MM.1S (cell line): Measurements from ENCODE around the gene GPX4.

Source experiments
- DNase-seq: peaks from one replicate; pipeline ENCODE4 v3.0.0-alpha.2; 2015
- H2AFZ ChIP-seq: fragments of 300-600 bp; sonication (generic); 2 replicates; pipeline ENCODE4 v1.6.0; 2016; ENCODE audit warnings: antibody characterized with exemption, low read length
- H3F3A ChIP-seq: fragments of 300-600 bp; sonication (generic); 2 replicates; pipeline ENCODE4 v1.6.1; 2016; ENCODE audit warnings: mild to moderate bottlenecking, antibody characterized with exemption, low read length, moderate library complexity, mixed read lengths; ENCODE audit not compliant: insufficient read depth
- H3K27ac ChIP-seq: fragments of 300-600 bp; sonication (generic); 2 replicates; pipeline ENCODE4 v1.5.1; 2016; ENCODE audit warnings: mild to moderate bottlenecking, low read length
- H3K27me3 ChIP-seq: fragments of 300-600 bp; sonication (generic); replicated peaks from 2 replicates; pipeline ENCODE4 v1.6.0; 2016; ENCODE audit warnings: low read length; ENCODE audit not compliant: insufficient read depth
- H3K36me3 ChIP-seq: fragments of 300-600 bp; sonication (generic); replicated peaks from 2 replicates; pipeline ENCODE4 v1.6.1; 2016; ENCODE audit warnings: mild to moderate bottlenecking, low read length, mixed read lengths; ENCODE audit not compliant: insufficient read depth
- H3K4me1 ChIP-seq: fragments of 300-600 bp; sonication (generic); 2 replicates; pipeline ENCODE4 v1.6.1; 2016; ENCODE audit warnings: low read length, mixed read lengths
- H3K4me2 ChIP-seq: fragments of 300-600 bp; sonication (generic); 2 replicates; pipeline ENCODE4 v1.6.0; 2016; ENCODE audit warnings: low read depth, low read length
- H3K4me3 ChIP-seq: fragments of 300-600 bp; sonication (generic); 2 replicates; pipeline ENCODE4 v1.5.1; 2016; ENCODE audit warnings: low read length, mixed read lengths
- H3K79me2 ChIP-seq: fragments of 300-600 bp; sonication (generic); 2 replicates; pipeline ENCODE4 v1.6.1; 2016; ENCODE audit warnings: mixed run types, low read length, mixed read lengths
- H3K9ac ChIP-seq: fragments of 300-600 bp; sonication (generic); 2 replicates; pipeline ENCODE4 v1.6.1; 2016; ENCODE audit warnings: low read length, mixed read lengths
- H3K9me2 ChIP-seq: fragments of 300-600 bp; sonication (generic); replicated peaks from 2 replicates; pipeline ENCODE4 v1.6.1; 2016; ENCODE audit warnings: mild to moderate bottlenecking, low read length, mixed read lengths; ENCODE audit not compliant: insufficient read depth
- H3K9me3 ChIP-seq: fragments of 300-600 bp; sonication (generic); replicated peaks from 2 replicates; pipeline ENCODE4 v1.6.1; 2016; ENCODE audit warnings: mild to moderate bottlenecking, low read length, mixed read lengths; ENCODE audit not compliant: insufficient read depth
- H4K20me1 ChIP-seq: fragments of 300-600 bp; sonication (generic); 2 replicates; pipeline ENCODE4 v1.6.1; 2016; ENCODE audit warnings: mild to moderate bottlenecking, low read length, moderate library complexity, mixed read lengths; ENCODE audit not compliant: insufficient read depth
- CTCF ChIP-seq: fragments of 300-600 bp; sonication (generic); IDR thresholded peaks from 2 replicates; pipeline ENCODE4 v1.5.1; 2016; ENCODE audit warnings: antibody characterized with exemption, low read length, mixed read lengths
- EZH2 ChIP-seq: fragments of 300-600 bp; sonication (generic); optimal IDR thresholded peaks from 2 replicates; pipeline ENCODE3; 2017; ENCODE audit warnings: low read depth, mild to moderate bottlenecking, antibody characterized with exemption, low read length, mixed read lengths
- EZH2phosphoT487 ChIP-seq: fragments of 300-600 bp; sonication (generic); IDR thresholded peaks from 2 replicates; pipeline ENCODE4 v1.6.1; 2018; ENCODE audit warnings: antibody characterized with exemption, low read length

Gene GPX4

GRCh38 chr19:1082928-1083816, 20.6 kb upstream of the GPX4 start:
- no peaks in the 10 kb centered on the region for H3K9me2 ChIP-seq
- H3K9me3 ChIP-seq, result no peaks in the 10 kb centered on the region
- no peak overlapping the region for H3K27ac ChIP-seq
- no peaks in the 10 kb centered on the region for H3K27me3 ChIP-seq
- H3K4me3 ChIP-seq, result no peak overlapping the region
- peaks cover 60% of the 10 kb centered on the region for H3K79me2 ChIP-seq
- no peak overlapping the region for H2AFZ ChIP-seq
- peaks cover 34% of the 10 kb centered on the region for H3K36me3 ChIP-seq
- H4K20me1 ChIP-seq, result 0 out of 2 replicates have a peak, but pooled peaks cover 6% of the 10 kb centered on the region
- no peak overlapping the region for H3K4me2 ChIP-seq
- H3K9ac ChIP-seq, result no peak overlapping the region
- peaks cover 45% of the 10 kb centered on the region for H3F3A ChIP-seq
- no peak for TF ChIP-seq EZH2
- no peak for TF ChIP-seq CTCF
- TF ChIP-seq EZH2phosphoT487, result no peak
- peaks cover 6% of the 10 kb centered on the region; the same call in 1 of the 2 replicates for H3K4me1 ChIP-seq
- DNase-seq, result no peak

GRCh38 chr19:1084024-1084868, 19.5 kb upstream of the GPX4 start:
- peaks cover 39% of the 10 kb centered on the region for H3K36me3 ChIP-seq
- H3K27ac ChIP-seq, result no peak overlapping the region
- H3K4me1 ChIP-seq, result peaks cover 6% of the 10 kb centered on the region; the same call in 1 of the 2 replicates

More at GRCh38 chr19:1084024-1084868, 19.5 kb upstream of the GPX4 start:
- Histone ChIP-seq H3F3A (peaks cover 51% of the 10 kb centered on the region), H3K27me3 (no peaks in the 10 kb centered on the region), H3K9me2 (no peaks in the 10 kb centered on the region), H3K4me3 (no peak overlapping the region), H3K4me2 (no peak overlapping the region), H4K20me1 (0 out of 2 replicates have a peak, but pooled peaks cover 7% of the 10 kb centered on the region), H3K79me2 (peaks cover 52% of the 10 kb centered on the region), H3K9ac (no peak overlapping the region), H2AFZ (no peak overlapping the region), H3K9me3 (no peaks in the 10 kb centered on the region)
- TF ChIP-seq CTCF (no peak), EZH2 (no peak), EZH2phosphoT487 (no peak)
- DNase-seq, result no peak
